ENCODE data around the gene CIAO1.
"Not testable (repeated sequence)": the region's sequence is repeated elsewhere in the genome, so short reads cannot be mapped to it uniquely, and the experiment has no call there.

DNA sequence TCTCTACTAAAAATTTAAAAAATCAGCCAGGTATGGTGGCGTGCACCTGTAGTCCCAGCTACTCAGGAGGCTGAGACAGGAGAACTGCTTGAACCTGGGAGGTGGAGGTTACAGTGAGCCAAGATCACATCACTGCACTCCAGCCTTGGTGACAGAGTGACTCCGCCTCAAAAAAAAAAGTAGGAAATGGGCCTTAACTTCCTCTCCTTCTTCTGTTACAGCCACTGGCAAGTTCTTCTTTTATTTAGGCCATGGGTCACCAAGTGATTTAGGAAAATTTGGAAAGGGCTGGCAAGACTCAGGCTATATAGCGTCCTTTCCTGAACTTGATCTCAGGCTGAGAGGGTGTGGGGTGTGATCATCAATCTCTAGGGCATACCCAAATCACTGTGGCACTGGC, 8.3 kb upstream of the CIAO1 start:
- TF ChIP-seq, protein P1, sequence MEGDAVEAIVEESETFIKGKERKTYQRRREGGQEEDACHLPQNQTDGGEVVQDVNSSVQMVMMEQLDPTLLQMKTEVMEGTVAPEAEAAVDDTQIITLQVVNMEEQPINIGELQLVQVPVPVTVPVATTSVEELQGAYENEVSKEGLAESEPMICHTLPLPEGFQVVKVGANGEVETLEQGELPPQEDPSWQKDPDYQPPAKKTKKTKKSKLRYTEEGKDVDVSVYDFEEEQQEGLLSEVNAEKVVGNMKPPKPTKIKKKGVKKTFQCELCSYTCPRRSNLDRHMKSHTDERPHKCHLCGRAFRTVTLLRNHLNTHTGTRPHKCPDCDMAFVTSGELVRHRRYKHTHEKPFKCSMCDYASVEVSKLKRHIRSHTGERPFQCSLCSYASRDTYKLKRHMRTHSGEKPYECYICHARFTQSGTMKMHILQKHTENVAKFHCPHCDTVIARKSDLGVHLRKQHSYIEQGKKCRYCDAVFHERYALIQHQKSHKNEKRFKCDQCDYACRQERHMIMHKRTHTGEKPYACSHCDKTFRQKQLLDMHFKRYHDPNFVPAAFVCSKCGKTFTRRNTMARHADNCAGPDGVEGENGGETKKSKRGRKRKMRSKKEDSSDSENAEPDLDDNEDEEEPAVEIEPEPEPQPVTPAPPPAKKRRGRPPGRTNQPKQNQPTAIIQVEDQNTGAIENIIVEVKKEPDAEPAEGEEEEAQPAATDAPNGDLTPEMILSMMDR (IDR thresholded peaks at IDR 0.05; ENCODE audit: insufficient read depth, low read length, poor library complexity, severe bottlenecking) = not testable (repeated sequence)
- not testable (repeated sequence) for TF ChIP-seq EZH2phosphoT487 (conservative IDR thresholded peaks at IDR 0.05; ENCODE audit: low read length)
